Muscle of back (tissue), 11 donors: Measurements from ENCODE around the gene LCOR. TPM values are rescaled to one million over a fixed set of nuclear protein-coding genes. Genes with fewer than 3 reads are reported as not detected.
"Not testable (repeated sequence)": the region's sequence is repeated elsewhere in the genome, so short reads cannot be mapped to it uniquely, and the experiment has no call there.

Source experiments
- DNase-seq, 3 donors: peaks; one replicate each; pipeline versions ENCODE4 v3.0.0 to v3.0.0-alpha.2; 2013
- polyA plus RNA-seq, 10 donors: library from polyadenylated mRNA; unstranded; fragments of 120-200 nt; gene quantifications; one replicate each; pipeline ENCODE4 v1.2.1, GENCODE V29; 2013; ENCODE audit not compliant: insufficient read length in 10 of 10

Gene LCOR
- polyA plus RNA-seq, 10 donors: 10.5 to 18.9 (median 14.8) TPM

- no peak for DNase-seq
Measured at GRCh38 chr10:96924861-96925260, 92.8 kb downstream of the LCOR start.

DNA sequence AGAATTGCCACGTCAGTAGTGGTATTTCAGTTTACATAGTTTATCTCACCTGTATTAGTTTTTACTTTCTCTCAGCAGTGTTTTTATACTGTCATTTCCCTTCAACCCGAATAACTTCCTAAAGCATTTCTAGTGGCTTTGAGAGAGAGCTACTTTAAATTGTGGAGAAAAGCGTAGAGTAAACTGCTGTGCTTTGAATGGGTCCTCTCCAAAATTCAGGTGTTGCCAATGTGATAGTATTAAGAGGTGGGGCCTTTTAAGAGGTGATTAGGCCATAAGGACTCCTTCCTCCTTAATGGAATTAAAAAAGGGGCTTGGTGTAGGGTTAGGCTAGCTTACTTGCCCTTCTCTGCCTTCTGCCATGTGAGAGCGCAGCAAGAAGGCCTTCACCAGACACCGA, 98.4 kb downstream of the LCOR start:
- no peak for DNase-seq

- DNase-seq: no peak
Measured at GRCh38 chr10:96935148-96935547, 103.0 kb downstream of the LCOR start.

GRCh38 chr10:96935810-96936209, 103.7 kb downstream of the LCOR start:
- no peak for DNase-seq

DNA sequence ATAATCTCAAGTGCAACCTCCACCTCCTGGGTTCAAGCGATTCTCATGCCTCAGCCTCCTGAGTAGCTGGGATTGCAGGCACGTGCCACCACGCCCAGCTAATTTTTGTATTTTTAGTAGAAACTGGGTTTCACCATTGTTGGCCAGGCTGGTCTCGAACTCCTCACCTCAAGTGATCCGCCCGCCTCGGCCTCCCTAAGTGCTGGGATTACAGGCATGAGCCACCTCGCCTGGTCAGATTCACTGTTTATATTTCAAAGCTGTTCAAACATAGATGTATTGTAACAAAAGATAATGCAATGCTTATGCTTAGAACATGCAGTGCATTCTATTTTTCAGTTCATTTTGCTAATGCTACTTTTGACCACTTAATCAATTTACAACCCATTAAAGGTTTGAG, 111.1 kb downstream of the LCOR start:
- DNase-seq: not testable (repeated sequence)

GRCh38 chr10:96947036-96947435, 114.9 kb downstream of the LCOR start:
- no peak for DNase-seq

- DNase-seq: no peak
Measured at GRCh38 chr10:96949039-96949683, 117.1 kb downstream of the LCOR start.

DNA sequence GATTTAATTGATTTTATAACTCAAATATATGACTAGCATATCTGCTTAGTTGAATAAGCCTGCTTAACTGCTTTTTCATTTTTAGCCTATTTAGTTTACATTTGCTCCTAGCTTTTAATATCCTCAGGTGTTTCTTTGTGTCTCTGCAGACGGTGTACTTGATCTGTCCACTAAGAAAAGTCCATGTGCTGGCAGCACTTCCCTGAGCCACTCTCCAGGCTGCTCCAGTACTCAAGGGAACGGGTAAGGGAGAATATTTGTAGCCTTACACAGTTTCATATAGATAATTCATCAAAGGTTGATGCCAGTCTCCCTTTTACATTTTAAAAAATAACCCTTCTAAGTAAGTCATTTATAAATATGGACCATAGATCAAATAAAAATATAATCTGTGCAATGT, 119.9 kb downstream of the LCOR start:
- DNase-seq: no peak

- no peak for DNase-seq
Measured at GRCh38 chr10:96955794-96956193, 123.7 kb downstream of the LCOR start.

- no peak for DNase-seq
Measured at GRCh38 chr10:96958071-96958470, 126.0 kb downstream of the LCOR start.

GRCh38 chr10:96959733-96960132, 127.6 kb downstream of the LCOR start:
- DNase-seq: no peak

- DNase-seq: no peak
Measured at GRCh38 chr10:96960872-96961271, 128.8 kb downstream of the LCOR start.

DNA sequence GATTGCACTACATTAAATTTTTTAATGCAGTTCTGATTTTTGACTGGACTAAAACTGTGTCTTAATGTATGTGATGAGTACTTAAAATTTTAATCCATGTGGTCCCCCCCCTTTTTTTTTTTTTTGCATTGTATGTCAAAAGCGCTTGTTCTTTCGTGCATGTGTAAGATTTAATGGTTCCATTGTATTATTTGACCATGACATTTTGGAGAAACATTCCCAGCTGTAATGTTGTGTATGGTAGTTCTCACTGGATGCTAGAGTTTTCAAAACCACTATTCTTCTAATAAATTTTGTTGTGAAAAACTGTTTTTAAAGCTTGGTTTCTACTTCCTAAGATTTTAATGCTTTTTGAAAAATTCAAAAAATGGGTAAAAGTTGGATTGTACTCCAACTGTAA, 132.0 kb downstream of the LCOR start:
- no peak for DNase-seq

DNA sequence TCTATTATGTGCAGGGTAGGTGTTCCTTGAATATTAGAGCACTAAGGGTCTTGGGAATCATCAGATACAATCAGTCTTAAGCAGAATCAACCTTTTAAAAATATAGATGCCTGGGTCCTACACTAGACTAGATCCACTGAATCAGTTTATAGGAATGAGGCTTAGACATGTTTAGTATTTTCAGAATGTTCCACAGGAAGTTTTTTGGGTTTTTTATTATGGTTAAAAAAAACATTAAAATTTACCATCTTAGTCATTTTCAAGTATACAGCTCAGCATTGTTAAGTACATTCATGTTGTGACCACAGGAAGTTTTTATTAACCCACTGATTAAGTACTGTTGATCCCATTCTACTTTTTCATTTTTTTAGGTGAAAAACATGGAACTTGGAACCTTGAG, 135.7 kb downstream of the LCOR start:
- DNase-seq: no peak

DNA sequence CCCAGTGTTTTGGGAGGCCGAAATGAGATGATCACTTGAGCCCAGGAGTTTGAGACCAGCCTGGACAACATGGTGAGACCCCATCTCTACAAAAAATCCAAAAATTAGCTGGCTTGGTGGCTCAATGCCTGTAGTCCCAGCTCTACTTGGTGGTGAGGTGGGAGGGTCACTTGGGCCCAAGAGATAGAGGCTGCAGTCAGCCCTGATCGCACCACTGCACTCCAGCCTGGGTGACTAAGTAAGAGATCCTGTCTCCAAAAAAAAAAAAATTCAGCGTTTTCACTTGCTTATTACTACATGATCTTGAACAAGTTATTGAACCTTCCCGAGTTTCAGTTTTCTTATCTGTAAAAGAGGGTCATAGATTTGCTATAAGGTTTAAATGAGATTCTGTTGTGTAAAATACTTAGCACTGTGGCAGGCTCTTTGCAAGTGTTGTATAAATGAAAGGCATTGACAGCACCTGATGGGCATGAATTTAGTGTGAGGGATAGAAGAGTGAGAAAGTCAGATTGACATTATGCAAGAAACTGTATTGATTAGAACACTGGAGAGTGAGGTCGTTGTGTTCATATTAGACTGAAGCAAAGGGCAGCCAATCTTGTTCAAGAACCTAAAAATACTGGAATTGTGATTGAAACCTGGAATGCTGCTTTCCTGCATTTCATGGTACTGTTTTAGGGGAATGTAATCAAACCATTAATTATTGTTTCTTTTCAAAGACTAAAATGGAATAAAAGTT, 136.8 kb downstream of the LCOR start:
- no peak for DNase-seq

GRCh38 chr10:96971324-96971723, 139.2 kb downstream of the LCOR start:
- DNase-seq: no peak

- no peak for DNase-seq
Measured at GRCh38 chr10:96972264-96972663, 140.2 kb downstream of the LCOR start.

DNA sequence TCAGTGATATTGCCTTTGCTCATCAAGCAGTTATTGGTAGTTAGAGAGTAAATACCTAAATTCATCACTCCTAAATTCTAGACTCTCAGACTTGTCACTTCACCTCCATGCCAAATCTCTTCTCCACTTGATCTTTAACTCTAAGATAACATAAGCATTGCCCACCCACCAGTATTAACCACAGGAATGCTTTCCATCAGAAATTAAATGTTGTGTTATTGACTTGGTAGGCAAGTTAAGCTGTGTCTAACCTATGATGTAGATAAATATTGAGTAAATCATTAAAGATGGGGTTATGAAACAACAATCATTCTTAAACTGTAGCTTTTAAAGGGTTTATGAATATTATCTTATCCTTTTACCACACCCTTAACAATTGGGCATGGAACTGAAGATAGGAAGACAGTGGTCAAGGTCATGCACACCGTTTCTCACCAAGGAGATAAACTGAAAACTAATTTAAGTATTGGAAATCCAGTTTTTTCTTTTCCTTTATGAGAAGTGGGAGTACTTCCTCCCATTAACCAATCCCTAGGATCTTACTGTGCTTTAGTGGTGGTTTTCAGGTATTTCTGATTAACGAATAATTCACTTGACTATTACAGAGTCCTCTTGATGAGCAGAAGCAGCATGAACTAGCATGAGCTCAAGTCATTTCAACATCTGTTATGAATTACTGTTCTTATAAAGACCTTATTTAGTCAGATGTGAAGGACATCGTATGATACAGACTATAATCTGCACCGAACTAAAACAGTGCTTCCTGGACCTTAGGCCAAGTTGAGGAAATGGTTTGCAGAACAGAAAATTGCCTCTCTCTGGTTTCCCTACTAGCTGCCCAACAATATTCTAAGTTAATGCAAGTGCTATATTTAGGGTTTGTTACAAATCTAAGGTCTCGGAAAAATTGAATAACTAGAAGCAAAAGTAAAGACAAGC, 142.0 kb downstream of the LCOR start:
- DNase-seq: peak in 2 of 3 donors; percentile 44 to 50

- DNase-seq: no peak
Measured at GRCh38 chr10:96975136-96975535, 143.0 kb downstream of the LCOR start.

- no peak for DNase-seq
Measured at GRCh38 chr10:96978621-96979154, 146.6 kb downstream of the LCOR start.

GRCh38 chr10:96982149-96982930, 150.2 kb downstream of the LCOR start:
- DNase-seq: no peak
